Kidney (tissue), 14 donors: ENCODE measurements around the gene TMEM164. TPM values are rescaled to one million over a fixed set of nuclear protein-coding genes. Genes with fewer than 3 reads are reported as not detected.

Experiments
- DNase-seq, 5 donors: peaks; one replicate each; pipeline ENCODE4 v3.0.0-alpha.2; 2013 to 2020
- FAIRE-seq: peaks from 2 replicates; lab custom pipeline; 2012; peaks lifted over from hg19 to GRCh38; lab: Jason Lieb, UNC
- H3K27ac ChIP-seq, 2 donors: one replicate each; pipeline ENCODE4 v1.7.0; 2013; ENCODE audit warnings: low read depth in 2 of 2, low read length in 2 of 2, inconsistent platforms in 1 of 2
- H3K27me3 ChIP-seq: one replicate; pipeline ENCODE4 v1.7.1; 2013; ENCODE audit warnings: low read length, inconsistent platforms; ENCODE audit not compliant: control insufficient read depth, insufficient read depth
- H3K36me3 ChIP-seq, 3 donors: one replicate each; pipeline versions ENCODE4 v1.7.0 to v1.7.1; 2013; ENCODE audit warnings: low read length in 3 of 3, control low read depth in 1 of 3, inconsistent platforms in 1 of 3; ENCODE audit not compliant: insufficient read depth in 3 of 3, control insufficient read depth in 2 of 3
- H3K4me1 ChIP-seq, 3 donors: one replicate each; pipeline versions ENCODE4 v1.7.0 to v1.7.1; 2013; ENCODE audit warnings: low read length in 3 of 3, inconsistent platforms in 1 of 3, low read depth in 1 of 3; ENCODE audit not compliant: control insufficient read depth in 2 of 3, insufficient read depth in 2 of 3
- H3K4me3 ChIP-seq, 3 donors: one replicate each; pipeline versions ENCODE4 v1.7.0 to v1.8.1; 2013; ENCODE audit warnings: low read length in 3 of 3, control low read depth in 1 of 3, inconsistent platforms in 1 of 3
- H3K9ac ChIP-seq, 3 donors: one replicate each; pipeline versions ENCODE4 v1.7.0 to v1.7.1; 2013; ENCODE audit warnings: low read length in 3 of 3, control low read depth in 1 of 3, inconsistent platforms in 1 of 3
- H3K9me3 ChIP-seq, 3 donors: one replicate each; pipeline versions ENCODE4 v1.7.0 to v1.7.1; 2013; ENCODE audit warnings: low read length in 3 of 3, control low read depth in 1 of 3, inconsistent platforms in 1 of 3; ENCODE audit not compliant: control insufficient read depth in 2 of 3, insufficient read depth in 1 of 3
- intact Hi-C: fragments of 100-400 bp; cut with DNase I; formaldehyde crosslinking; loops from one replicate; pipeline ENCODE4 v1.11.1; 2022
- polyA plus RNA-seq: library from polyadenylated mRNA; stranded (reverse); fragments of 350-450 nt; fragmentation: Illumina TruSeq; extraction: RNeasy Lipid Tissue Mini Kit (QIAGEN cat#74804); gene quantifications from one replicate; pipeline ENCODE4 v1.2.3, GENCODE V29; 2014; ENCODE audit warnings: low read depth, low replicate concordance; ENCODE audit not compliant: insufficient read depth
- total RNA-seq: library from RNA; stranded (reverse); fragmentation: NEBNext Ultra II Directional; extraction: Animal tissue kit (Norgen Biotek cat#: 25700); gene quantifications from one replicate; pipeline ENCODE4 v1.2.1, GENCODE V29; 2021
- TF ChIP-seq, protein P1 (sequence below): IDR thresholded peaks from 3 replicates; pipeline ENCODE4 v1.5.1; 2012; ENCODE audit warnings: mild to moderate bottlenecking, moderate library complexity, borderline replicate concordance; ENCODE audit not compliant: insufficient read depth; ENCODE audit errors: extremely low read depth
- donor health status: control.
- donor health status: control.
- donor health status: control.
- donor health status: control.
- donor health status: control.
- donor health status: DM: yes; HTN: yes; CAD: no.
- donor health status: Normal renal cell carcinoma (clear cell type).

TMEM164 gene
- total and polyA plus RNA-seq, 2 donors from 2014 or later = 16.9 to 36.0 TPM

DNA sequence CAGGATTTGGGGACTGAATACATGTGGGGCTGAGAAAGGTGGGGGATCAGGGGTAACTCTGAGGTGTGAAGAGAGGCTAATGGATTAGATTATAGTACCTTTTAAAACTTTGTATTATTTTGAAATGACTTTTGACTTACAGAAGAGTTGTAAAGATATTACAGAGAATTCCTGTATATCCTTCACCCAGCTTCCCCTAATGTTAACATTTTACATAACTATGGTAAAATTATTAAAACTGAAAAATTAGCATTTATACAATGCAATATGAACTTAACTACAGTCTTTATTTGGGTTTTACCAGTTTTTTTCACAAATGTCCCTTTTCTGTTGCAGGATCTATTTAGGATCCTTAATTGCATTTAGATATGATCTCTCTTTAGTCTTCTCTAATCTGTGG is 57.4 kb downstream of the TMEM164 start:
- FAIRE-seq = peak; percentile 30
- DNase-seq = no peak
- no peaks in the 10 kb centered on the region for H3K4me1 ChIP-seq
- no peaks in the 10 kb centered on the region for H3K36me3 ChIP-seq
- intact Hi-C loops = no loop called here
- H3K27me3 ChIP-seq = no peaks in the 10 kb centered on the region
- no peak overlapping the region for H3K9ac ChIP-seq
- no peak overlapping the region for H3K4me3 ChIP-seq
- H3K27ac ChIP-seq = no peak overlapping the region
- no peaks in the 10 kb centered on the region for H3K9me3 ChIP-seq
- TF ChIP-seq, protein P1, sequence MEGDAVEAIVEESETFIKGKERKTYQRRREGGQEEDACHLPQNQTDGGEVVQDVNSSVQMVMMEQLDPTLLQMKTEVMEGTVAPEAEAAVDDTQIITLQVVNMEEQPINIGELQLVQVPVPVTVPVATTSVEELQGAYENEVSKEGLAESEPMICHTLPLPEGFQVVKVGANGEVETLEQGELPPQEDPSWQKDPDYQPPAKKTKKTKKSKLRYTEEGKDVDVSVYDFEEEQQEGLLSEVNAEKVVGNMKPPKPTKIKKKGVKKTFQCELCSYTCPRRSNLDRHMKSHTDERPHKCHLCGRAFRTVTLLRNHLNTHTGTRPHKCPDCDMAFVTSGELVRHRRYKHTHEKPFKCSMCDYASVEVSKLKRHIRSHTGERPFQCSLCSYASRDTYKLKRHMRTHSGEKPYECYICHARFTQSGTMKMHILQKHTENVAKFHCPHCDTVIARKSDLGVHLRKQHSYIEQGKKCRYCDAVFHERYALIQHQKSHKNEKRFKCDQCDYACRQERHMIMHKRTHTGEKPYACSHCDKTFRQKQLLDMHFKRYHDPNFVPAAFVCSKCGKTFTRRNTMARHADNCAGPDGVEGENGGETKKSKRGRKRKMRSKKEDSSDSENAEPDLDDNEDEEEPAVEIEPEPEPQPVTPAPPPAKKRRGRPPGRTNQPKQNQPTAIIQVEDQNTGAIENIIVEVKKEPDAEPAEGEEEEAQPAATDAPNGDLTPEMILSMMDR = no peak

DNA sequence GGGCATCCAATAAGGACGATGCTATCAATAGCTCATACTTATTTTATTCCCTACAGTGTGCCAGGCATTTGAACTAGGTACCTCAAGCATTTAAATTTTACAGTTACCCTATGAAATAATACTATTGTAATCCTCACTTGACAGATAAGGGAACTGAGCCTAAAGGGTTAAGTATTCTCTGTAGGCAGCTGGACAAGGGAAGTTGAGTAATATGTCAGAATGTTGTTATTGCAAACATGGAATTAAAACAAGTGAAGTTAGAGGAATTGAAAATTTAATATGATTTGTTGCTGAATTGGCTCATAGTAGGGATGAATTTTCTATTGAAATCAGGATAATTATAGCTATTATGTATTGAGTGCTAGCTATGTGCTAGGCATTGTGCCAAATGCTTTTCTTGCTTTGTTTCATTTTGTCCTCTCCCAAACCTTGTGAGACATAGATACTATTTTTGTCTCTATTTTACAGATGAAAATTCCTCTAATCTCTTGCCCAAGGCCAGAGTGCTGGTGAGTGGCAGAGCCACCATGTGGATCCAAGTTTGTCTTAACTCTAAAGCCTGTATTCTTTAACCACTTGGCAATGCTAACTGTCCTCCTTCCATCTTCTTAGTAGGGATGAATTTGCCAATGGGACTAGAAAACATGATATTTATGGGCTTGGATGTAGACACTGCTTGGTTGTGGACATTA is 58.1 kb downstream of the TMEM164 start:
- no peak overlapping the region for H3K27ac ChIP-seq
- DNase-seq = no peak
- TF ChIP-seq, protein P1 = no peak
- no peak overlapping the region for H3K9ac ChIP-seq
- FAIRE-seq = no peak
- no peak overlapping the region for H3K4me3 ChIP-seq
- H3K9me3 ChIP-seq = no peaks in the 10 kb centered on the region
- H3K4me1 ChIP-seq = no peaks in the 10 kb centered on the region
- intact Hi-C loops = no loop called here
- no peaks in the 10 kb centered on the region for H3K27me3 ChIP-seq
- H3K36me3 ChIP-seq = no peaks in the 10 kb centered on the region

DNA sequence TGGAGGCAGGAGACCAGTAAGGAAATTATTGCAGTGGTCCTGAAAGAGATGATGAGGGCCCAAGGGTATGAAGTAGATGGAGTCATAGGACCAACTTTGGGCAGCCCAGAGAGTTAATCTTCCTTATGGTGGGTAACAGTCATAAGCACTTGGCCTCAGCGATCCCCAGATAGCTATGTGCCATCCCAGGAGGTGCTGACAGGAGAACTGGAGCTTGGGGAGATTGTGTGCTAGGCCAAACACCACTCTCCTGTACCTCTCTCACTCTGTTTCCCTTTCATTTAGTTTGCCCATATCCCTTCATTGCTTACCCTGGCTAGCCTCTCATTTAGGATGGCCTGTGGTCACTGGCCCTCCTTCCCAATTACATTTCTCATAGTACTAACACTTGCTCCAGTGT is 60.0 kb downstream of the TMEM164 start:
- TF ChIP-seq, protein P1 = no peak
- H3K27ac ChIP-seq = no peak overlapping the region
- H3K27me3 ChIP-seq = no peaks in the 10 kb centered on the region
- no peak overlapping the region for H3K4me3 ChIP-seq
- no peaks in the 10 kb centered on the region for H3K9me3 ChIP-seq
- no peak overlapping the region for H3K9ac ChIP-seq
- no peaks in the 10 kb centered on the region for H3K36me3 ChIP-seq
- intact Hi-C loops = no loop called here
- H3K4me1 ChIP-seq = no peaks in the 10 kb centered on the region
- FAIRE-seq (no peak), DNase-seq (no peak)
